Activated CD4-positive, alpha-beta T cell treated with anti-CD3 and anti-CD28 coated beads, Interleukin-10, Interleukin-2, amounts not matched to agents 100 ng/mL and 50 ng/mL, durations not matched to agents 16 hours and 8 hours (primary cell): ENCODE results near the gene BIVM.

ENCODE experiments used
- DNase-seq: peaks from one replicate; pipeline ENCODE4 v3.0.0-alpha.2; 2020

The BIVM gene

GRCh38 chr13:102881819-102882686, 83.1 kb downstream of the BIVM start:
- no peak for DNase-seq
